Thyroid gland (tissue), 4 donors: ENCODE measurements around the gene GCK.

Experiments used
- CTCF ChIP-seq, 6 experiments: fragments of 200-600 bp in 3 of 6; fragments of 450-650 bp in 3 of 6; sonication (generic) in 3 of 6; IDR thresholded peaks; one replicate each; pipeline ENCODE4 v1.5.1; 2016 to 2019; ENCODE audit warnings: antibody characterized with exemption in 6 of 6, mild to moderate bottlenecking in 2 of 6, inconsistent platforms in 1 of 6, moderate library complexity in 1 of 6
- POLR2A ChIP-seq, 2 donors: fragments of 450-650 bp; IDR thresholded peaks; one replicate each; pipeline ENCODE4 v1.6.1; 2017; ENCODE audit warnings: antibody characterized with exemption in 2 of 2, mild to moderate bottlenecking in 2 of 2, moderate library complexity in 1 of 2

- TF ChIP-seq CTCF (IDR thresholded peaks at IDR 0.05) (no peak), POLR2A (IDR thresholded peaks at IDR 0.05) (no peak)
Measured at GRCh38 chr7:44231088-44231487, 41.8 kb upstream of the GCK start.
